ENCODE data around the gene CD81. TPM values are rescaled to one million over a fixed set of nuclear protein-coding genes. Genes with fewer than 3 reads are reported as not detected.

Gene CD81
- polyA plus RNA-seq, 2 donors: 56.8 to 175 TPM

DNA sequence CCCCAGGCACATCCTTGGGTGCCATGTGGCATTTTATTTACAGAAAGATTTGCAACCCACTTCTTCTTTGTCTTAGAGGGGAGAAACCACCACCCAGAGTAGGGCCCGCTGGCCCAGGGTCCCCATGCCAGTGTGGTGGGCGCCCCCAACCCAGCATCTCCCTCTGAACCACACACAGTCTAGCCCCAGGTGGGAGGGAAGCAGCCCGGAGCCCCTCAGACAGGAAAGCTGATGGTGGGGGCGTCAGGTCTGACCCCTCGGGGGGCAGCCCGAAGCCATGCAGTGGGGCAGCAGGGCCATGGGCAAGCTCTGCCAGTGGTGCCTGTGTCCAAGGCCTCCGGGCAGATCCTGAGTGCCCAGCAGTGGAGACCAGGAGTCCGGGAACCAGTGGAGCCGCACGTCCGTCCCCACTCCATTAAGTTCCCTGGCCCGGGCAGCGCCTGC lies 55.5 kb downstream of the CD81 start:
- Histone ChIP-seq H3K27me3 (ENCODE audit: control insufficient read depth in 1 of 2, insufficient read depth in 2 of 2, low read length in 2 of 2) (no peaks in the 10 kb centered on the region), H3K9me3 (ENCODE audit: control insufficient read depth in 2 of 2, insufficient read depth in 1 of 2, low read depth in 1 of 2, low read length in 1 of 2) (peaks cover 0 to 13% of the 10 kb centered on the region in 2 donors), H3K27ac (ENCODE audit: low read depth in 2 of 2, low read length in 1 of 2) (no peak overlapping the region), H3K36me3 (ENCODE audit: control insufficient read depth in 2 of 2, insufficient read depth in 2 of 2, low read length in 1 of 2) (no peaks in the 10 kb centered on the region), H3K4me1 (ENCODE audit: control insufficient read depth in 2 of 2, insufficient read depth in 2 of 2, low read length in 1 of 2) (no peaks in the 10 kb centered on the region), H3K4me3 (ENCODE audit: low read depth in 1 of 2, low read length in 2 of 2) (no peak overlapping the region)
- 86 to 90% methylated on average over 11 to 13 of the region's 13 CpGs for WGBS, 2 donors

DNA sequence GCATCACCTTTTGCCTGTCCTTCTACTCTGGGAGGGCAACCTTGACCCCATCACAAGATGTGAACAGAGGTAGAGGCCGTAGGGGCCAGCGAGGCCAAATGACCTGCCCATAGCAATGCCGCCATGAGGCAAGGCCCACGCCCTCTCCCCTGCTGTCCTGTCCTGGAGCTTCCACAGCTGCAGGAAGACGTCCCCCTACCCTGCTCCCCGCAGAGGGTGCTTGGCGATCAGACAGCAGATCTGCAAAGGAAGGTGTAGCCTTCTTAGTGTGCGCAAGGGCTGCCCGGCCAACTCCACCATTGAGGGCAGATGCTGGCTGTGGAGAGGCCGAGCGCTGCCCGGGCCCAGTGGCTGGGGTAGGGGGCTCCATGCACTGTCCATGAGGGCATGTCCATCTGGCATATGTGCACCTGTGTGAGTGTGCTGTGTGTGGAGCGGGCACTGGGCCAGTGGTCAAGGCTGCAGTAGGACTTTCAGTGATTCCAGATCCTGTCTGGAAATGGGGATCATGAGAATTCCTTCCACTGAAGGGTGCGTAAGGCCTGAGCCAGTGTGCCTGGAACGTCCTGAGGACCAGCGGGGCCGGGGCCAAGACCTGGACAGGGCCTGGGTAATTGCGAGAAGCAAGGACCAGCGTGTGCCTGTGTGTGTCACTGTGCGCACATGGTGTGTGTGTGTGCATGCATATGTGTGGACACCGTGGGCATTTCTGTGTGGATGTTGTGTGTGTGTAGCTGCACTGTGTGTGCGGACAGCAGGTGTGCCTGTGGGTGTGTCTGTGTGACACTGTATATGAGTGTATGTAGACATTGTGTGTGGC lies 56.2 kb downstream of the CD81 start:
- 90 to 92% methylated on average over 22 of the region's 22 CpGs for WGBS, 2 donors
- Histone ChIP-seq H3K27ac (ENCODE audit: low read depth in 2 of 2, low read length in 1 of 2) (no peak overlapping the region), H3K27me3 (ENCODE audit: control insufficient read depth in 1 of 2, insufficient read depth in 2 of 2, low read length in 2 of 2) (no peaks in the 10 kb centered on the region), H3K36me3 (ENCODE audit: control insufficient read depth in 2 of 2, insufficient read depth in 2 of 2, low read length in 1 of 2) (no peaks in the 10 kb centered on the region), H3K4me1 (ENCODE audit: control insufficient read depth in 2 of 2, insufficient read depth in 2 of 2, low read length in 1 of 2) (no peaks in the 10 kb centered on the region), H3K9me3 (ENCODE audit: control insufficient read depth in 2 of 2, insufficient read depth in 1 of 2, low read depth in 1 of 2, low read length in 1 of 2) (peaks cover 0 to 13% of the 10 kb centered on the region in 2 donors), H3K4me3 (ENCODE audit: low read depth in 1 of 2, low read length in 2 of 2) (no peak overlapping the region)

DNA sequence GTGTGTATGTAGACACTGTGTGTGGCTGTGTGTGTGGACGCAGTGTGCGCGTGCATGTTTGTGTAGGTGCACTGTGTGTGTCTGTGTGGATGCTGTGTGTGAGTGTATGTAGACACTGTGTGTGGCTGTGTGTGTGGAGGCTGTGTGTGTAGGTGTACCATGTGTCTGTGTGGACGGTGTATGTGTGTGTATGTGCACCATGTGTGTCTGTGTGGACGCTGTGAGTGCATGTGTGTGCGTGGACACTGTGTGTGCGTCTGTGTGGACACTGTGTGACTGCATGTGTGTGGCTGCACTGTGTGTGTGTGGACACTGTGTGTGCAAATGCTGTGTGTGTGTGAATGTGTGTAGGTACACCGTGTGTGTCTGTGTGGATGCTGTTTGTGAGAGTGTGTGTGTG lies 56.9 kb downstream of the CD81 start:
- 88 to 93% methylated on average over 8 of the region's 8 CpGs for WGBS, 2 donors
- no peaks in the 10 kb centered on the region for H3K4me1 ChIP-seq (ENCODE audit: control insufficient read depth in 2 of 2, insufficient read depth in 2 of 2, low read length in 1 of 2)

DNA sequence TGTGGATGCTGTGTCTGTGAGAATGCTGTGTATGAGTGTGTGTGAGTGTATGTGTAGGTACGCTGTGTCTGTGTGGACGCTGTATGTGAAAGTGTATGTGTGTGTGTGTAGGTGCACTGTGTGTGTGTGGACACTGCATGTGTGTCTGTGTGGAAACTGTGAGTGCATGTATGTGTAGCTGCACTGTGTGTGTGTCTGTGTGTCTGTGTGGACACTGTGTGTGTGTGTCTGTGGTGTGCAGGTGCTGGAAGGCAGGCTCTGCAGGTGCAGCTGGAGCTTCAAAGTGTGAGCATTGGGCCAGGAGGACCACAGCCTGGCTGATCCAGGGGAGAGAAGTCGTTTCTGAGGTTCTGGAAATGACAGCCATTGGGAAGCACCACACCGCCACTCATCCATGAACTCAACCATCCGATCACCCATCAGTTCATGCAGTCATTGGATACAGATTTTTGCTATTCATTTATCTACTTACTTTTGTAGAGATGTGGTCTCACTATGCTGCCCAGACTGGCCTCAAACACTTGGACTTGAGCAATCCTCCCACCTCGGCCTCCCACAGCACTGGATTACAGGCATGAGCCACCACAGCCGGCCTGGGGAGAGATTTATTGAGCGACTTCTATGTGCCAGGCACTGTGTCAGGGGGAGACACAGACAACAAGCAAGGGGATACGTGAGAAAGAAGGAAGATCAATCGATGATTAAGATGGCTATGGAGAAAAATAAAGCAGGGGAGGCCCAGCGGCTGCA lies 57.6 kb downstream of the CD81 start:
- no peaks in the 10 kb centered on the region for H3K4me1 ChIP-seq (ENCODE audit: control insufficient read depth in 2 of 2, insufficient read depth in 2 of 2, low read length in 1 of 2)
- WGBS, 2 donors: 76 to 80% methylated on average over 11 of the region's 11 CpGs
- no peak overlapping the region for H3K27ac ChIP-seq (ENCODE audit: low read depth in 2 of 2, low read length in 1 of 2)
- peaks cover 0 to 11% of the 10 kb centered on the region in 2 donors for H3K9me3 ChIP-seq (ENCODE audit: control insufficient read depth in 2 of 2, insufficient read depth in 1 of 2, low read depth in 1 of 2, low read length in 1 of 2)
- H3K27me3 ChIP-seq (ENCODE audit: control insufficient read depth in 1 of 2, insufficient read depth in 2 of 2, low read length in 2 of 2): no peaks in the 10 kb centered on the region
- no peaks in the 10 kb centered on the region for H3K36me3 ChIP-seq (ENCODE audit: control insufficient read depth in 2 of 2, insufficient read depth in 2 of 2, low read length in 1 of 2)
- no peak overlapping the region for H3K4me3 ChIP-seq (ENCODE audit: low read depth in 1 of 2, low read length in 2 of 2)

More for the DNA sequence above, 56.9 kb downstream of the CD81 start:
- no peak overlapping the region for H3K27ac ChIP-seq (ENCODE audit: low read depth in 2 of 2, low read length in 1 of 2)
- no peak overlapping the region for H3K4me3 ChIP-seq (ENCODE audit: low read depth in 1 of 2, low read length in 2 of 2)
- H3K36me3 ChIP-seq (ENCODE audit: control insufficient read depth in 2 of 2, insufficient read depth in 2 of 2, low read length in 1 of 2): no peaks in the 10 kb centered on the region
- H3K9me3 ChIP-seq (ENCODE audit: control insufficient read depth in 2 of 2, insufficient read depth in 1 of 2, low read depth in 1 of 2, low read length in 1 of 2): peaks cover 0 to 11% of the 10 kb centered on the region in 2 donors
- H3K27me3 ChIP-seq (ENCODE audit: control insufficient read depth in 1 of 2, insufficient read depth in 2 of 2, low read length in 2 of 2): no peaks in the 10 kb centered on the region

- H3K27me3 ChIP-seq (ENCODE audit: control insufficient read depth in 1 of 2, insufficient read depth in 2 of 2, low read length in 2 of 2): no peaks in the 10 kb centered on the region
- H3K36me3 ChIP-seq (ENCODE audit: control insufficient read depth in 2 of 2, insufficient read depth in 2 of 2, low read length in 1 of 2): no peaks in the 10 kb centered on the region
- peaks cover 0 to 10% of the 10 kb centered on the region in 2 donors for H3K9me3 ChIP-seq (ENCODE audit: control insufficient read depth in 2 of 2, insufficient read depth in 1 of 2, low read depth in 1 of 2, low read length in 1 of 2)
- WGBS, 2 donors: 88% methylated on average over 12 of the region's 12 CpGs
- no peak overlapping the region for H3K27ac ChIP-seq (ENCODE audit: low read depth in 2 of 2, low read length in 1 of 2)
- no peak overlapping the region for H3K4me3 ChIP-seq (ENCODE audit: low read depth in 1 of 2, low read length in 2 of 2)
- no peaks in the 10 kb centered on the region for H3K4me1 ChIP-seq (ENCODE audit: control insufficient read depth in 2 of 2, insufficient read depth in 2 of 2, low read length in 1 of 2)
Measured at GRCh38 chr11:2435288-2436012, 58.3 kb downstream of the CD81 start.

- 73 to 82% methylated on average over 8 to 10 of the region's 10 CpGs for WGBS, 2 donors
- Histone ChIP-seq H3K4me1 (ENCODE audit: control insufficient read depth in 2 of 2, insufficient read depth in 2 of 2, low read length in 1 of 2) (no peaks in the 10 kb centered on the region), H3K9me3 (ENCODE audit: control insufficient read depth in 2 of 2, insufficient read depth in 1 of 2, low read depth in 1 of 2, low read length in 1 of 2) (peaks cover 0 to 8% of the 10 kb centered on the region in 2 donors), H3K27ac (ENCODE audit: low read depth in 2 of 2, low read length in 1 of 2) (no peak overlapping the region), H3K36me3 (ENCODE audit: control insufficient read depth in 2 of 2, insufficient read depth in 2 of 2, low read length in 1 of 2) (no peaks in the 10 kb centered on the region), H3K27me3 (ENCODE audit: control insufficient read depth in 1 of 2, insufficient read depth in 2 of 2, low read length in 2 of 2) (no peaks in the 10 kb centered on the region), H3K4me3 (ENCODE audit: low read depth in 1 of 2, low read length in 2 of 2) (no peak overlapping the region)
Measured at GRCh38 chr11:2436013-2436520, 59.0 kb downstream of the CD81 start.

GRCh38 chr11:2436521-2437031 lies 59.5 kb downstream of the CD81 start:
- Histone ChIP-seq H3K27me3 (ENCODE audit: control insufficient read depth in 1 of 2, insufficient read depth in 2 of 2, low read length in 2 of 2) (no peaks in the 10 kb centered on the region), H3K9me3 (ENCODE audit: control insufficient read depth in 2 of 2, insufficient read depth in 1 of 2, low read depth in 1 of 2, low read length in 1 of 2) (peaks cover 0 to 8% of the 10 kb centered on the region in 2 donors), H3K4me3 (ENCODE audit: low read depth in 1 of 2, low read length in 2 of 2) (no peak overlapping the region), H3K27ac (ENCODE audit: low read depth in 2 of 2, low read length in 1 of 2) (no peak overlapping the region), H3K4me1 (ENCODE audit: control insufficient read depth in 2 of 2, insufficient read depth in 2 of 2, low read length in 1 of 2) (no peaks in the 10 kb centered on the region), H3K36me3 (ENCODE audit: control insufficient read depth in 2 of 2, insufficient read depth in 2 of 2, low read length in 1 of 2) (no peaks in the 10 kb centered on the region)
- WGBS, 2 donors: 86 to 88% methylated on average over 13 of the region's 13 CpGs

DNA sequence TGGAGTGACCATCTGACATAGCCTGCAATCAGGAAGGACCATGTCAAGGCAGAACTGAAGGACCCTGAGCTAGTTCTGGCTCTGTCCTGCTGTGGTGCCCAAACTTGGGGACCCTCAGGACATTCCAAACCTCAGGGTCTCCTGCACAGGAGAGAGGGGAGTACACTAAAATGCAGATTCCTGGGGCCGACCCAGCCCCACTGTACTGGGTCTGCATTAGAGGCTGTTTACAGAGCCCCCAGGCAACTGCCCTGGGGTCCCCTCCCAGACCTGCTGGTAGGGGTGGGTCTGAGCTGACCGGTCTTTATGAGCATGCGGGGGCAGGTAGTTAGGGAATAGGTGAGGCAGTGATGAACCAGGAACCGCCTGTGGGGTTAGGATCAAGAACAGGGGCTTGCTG lies 60.4 kb downstream of the CD81 start:
- H3K4me1 ChIP-seq (ENCODE audit: control insufficient read depth in 2 of 2, insufficient read depth in 2 of 2, low read length in 1 of 2): no peaks in the 10 kb centered on the region
- H3K27ac ChIP-seq (ENCODE audit: low read depth in 2 of 2, low read length in 1 of 2): no peak overlapping the region
- 84 to 87% methylated on average over 4 of the region's 4 CpGs for WGBS, 2 donors
- no peaks in the 10 kb centered on the region for H3K36me3 ChIP-seq (ENCODE audit: control insufficient read depth in 2 of 2, insufficient read depth in 2 of 2, low read length in 1 of 2)
- H3K27me3 ChIP-seq (ENCODE audit: control insufficient read depth in 1 of 2, insufficient read depth in 2 of 2, low read length in 2 of 2): no peaks in the 10 kb centered on the region
- H3K9me3 ChIP-seq (ENCODE audit: control insufficient read depth in 2 of 2, insufficient read depth in 1 of 2, low read depth in 1 of 2, low read length in 1 of 2): peaks cover 0 to 8% of the 10 kb centered on the region in 2 donors
- H3K4me3 ChIP-seq (ENCODE audit: low read depth in 1 of 2, low read length in 2 of 2): no peak overlapping the region

DNA sequence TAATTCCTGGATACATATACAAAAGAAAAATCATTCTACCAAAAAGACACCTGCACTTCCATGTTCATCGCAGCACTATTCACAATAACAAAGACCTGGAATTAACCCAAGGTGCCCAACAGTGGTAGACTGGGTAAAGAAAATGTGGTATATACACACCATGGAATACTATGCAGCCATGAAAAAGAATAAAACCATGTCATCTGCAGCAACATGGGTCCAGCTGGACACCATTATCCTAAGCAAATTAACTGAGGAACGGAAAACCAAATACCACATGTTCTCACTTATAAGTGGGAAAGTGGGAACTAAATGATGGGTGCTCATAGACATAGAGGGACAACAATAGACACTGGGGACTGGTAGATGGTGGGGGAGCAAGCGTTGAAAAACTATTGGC lies 62.7 kb downstream of the CD81 start:
- 95 to 97% methylated on average over 3 of the region's 3 CpGs for WGBS, 2 donors
- Histone ChIP-seq H3K36me3 (ENCODE audit: control insufficient read depth in 2 of 2, insufficient read depth in 2 of 2, low read length in 1 of 2) (no peaks in the 10 kb centered on the region), H3K27ac (ENCODE audit: low read depth in 2 of 2, low read length in 1 of 2) (no peak overlapping the region), H3K4me3 (ENCODE audit: low read depth in 1 of 2, low read length in 2 of 2) (no peak overlapping the region), H3K27me3 (ENCODE audit: control insufficient read depth in 1 of 2, insufficient read depth in 2 of 2, low read length in 2 of 2) (no peaks in the 10 kb centered on the region), H3K4me1 (ENCODE audit: control insufficient read depth in 2 of 2, insufficient read depth in 2 of 2, low read length in 1 of 2) (peaks cover 3 to 4% of the 10 kb centered on the region in 2 donors), H3K9me3 (ENCODE audit: control insufficient read depth in 2 of 2, insufficient read depth in 1 of 2, low read depth in 1 of 2, low read length in 1 of 2) (peaks cover 0 to 4% of the 10 kb centered on the region in 2 donors)

Data from esophagus (tissue), 2 donors.